Keratinocyte (primary cell): Measurements from ENCODE around the gene YPEL3. TPM values are rescaled to one million over a fixed set of nuclear protein-coding genes. Genes with fewer than 3 reads are reported as not detected.
A peak's percentile ranks its signal among the peaks of the same experiment; 100 is the strongest.

Experiments
- DNase-seq: peaks from one replicate; pipeline ENCODE4 v3.0.0-alpha.2; 2011; ENCODE audit warnings: low read depth, missing footprints, low spot score
- FAIRE-seq: peaks from 2 replicates; lab custom pipeline; 2011; peaks lifted over from hg19 to GRCh38; lab: Jason Lieb, UNC
- H2AFZ ChIP-seq: 2 replicates; pipeline ENCODE4 v1.6.0; 2012; ENCODE audit warnings: low read length, control low read depth, inconsistent platforms; ENCODE audit not compliant: control insufficient read depth
- H3K27ac ChIP-seq: 2 replicates; pipeline ENCODE4 v1.5.1; 2011; ENCODE audit warnings: low read length; ENCODE audit not compliant: control insufficient read depth, insufficient read depth
- H3K27me3 ChIP-seq: 3 replicates; pipeline ENCODE4 v1.6.0; 2011; ENCODE audit warnings: low read length; ENCODE audit not compliant: control insufficient read depth, insufficient read depth; ENCODE audit errors: extremely low read depth
- H3K36me3 ChIP-seq, 2 experiments: 2 replicates in 1 of 2; 3 replicates in 1 of 2; pipeline ENCODE4 v1.5.1; 2011; ENCODE audit warnings: low read length in 2 of 2, mild to moderate bottlenecking in 1 of 2; ENCODE audit not compliant: control insufficient read depth in 2 of 2, insufficient read depth in 2 of 2; ENCODE audit errors: extremely low read depth in 1 of 2
- H3K4me1 ChIP-seq: 3 replicates; pipeline ENCODE4 v1.5.1; 2011; ENCODE audit warnings: low read length; ENCODE audit not compliant: control insufficient read depth, insufficient read depth; ENCODE audit errors: extremely low read depth
- H3K4me2 ChIP-seq: 3 replicates; pipeline ENCODE4 v1.6.0; 2011; ENCODE audit warnings: low read depth, low read length; ENCODE audit not compliant: control insufficient read depth, insufficient read depth; ENCODE audit errors: extremely low read depth
- H3K4me3 ChIP-seq, 3 experiments: fragments of 200-600 bp in 1 of 3; sonication (generic) in 1 of 3; 2 replicates in 2 of 3; 3 replicates in 1 of 3; pipeline ENCODE4 v1.5.1; 2011 to 2016; ENCODE audit warnings: low read length in 3 of 3, mild to moderate bottlenecking in 3 of 3, control low read depth in 2 of 3, inconsistent platforms in 1 of 3, low read depth in 1 of 3, mixed read lengths in 1 of 3, mixed run types in 1 of 3, moderate library complexity in 1 of 3; ENCODE audit not compliant: control insufficient read depth in 2 of 3, insufficient read depth in 2 of 3; ENCODE audit errors: extremely low read depth in 1 of 3
- H3K79me2 ChIP-seq: 2 replicates; pipeline ENCODE4 v1.6.0; 2012; ENCODE audit warnings: low read length; ENCODE audit not compliant: control insufficient read depth, insufficient read depth
- H3K9ac ChIP-seq: 3 replicates; pipeline ENCODE4 v1.6.0; 2011; ENCODE audit warnings: low read length; ENCODE audit not compliant: control insufficient read depth, insufficient read depth; ENCODE audit errors: extremely low read depth
- H3K9me1 ChIP-seq: 3 replicates; pipeline ENCODE4 v1.6.0; 2011; ENCODE audit warnings: low read length; ENCODE audit not compliant: control insufficient read depth, insufficient read depth; ENCODE audit errors: extremely low read depth
- H3K9me3 ChIP-seq: 2 replicates; pipeline ENCODE4 v1.5.1; 2012; ENCODE audit warnings: low read depth, low read length; ENCODE audit not compliant: control insufficient read depth
- H4K20me1 ChIP-seq: 3 replicates; pipeline ENCODE4 v1.6.0; 2011; ENCODE audit warnings: low read length; ENCODE audit not compliant: control insufficient read depth, insufficient read depth; ENCODE audit errors: extremely low read depth
- EZH2 ChIP-seq: IDR thresholded peaks from one replicate; pipeline ENCODE4 v1.6.1; 2012; ENCODE audit warnings: inconsistent platforms, mild to moderate bottlenecking, low read length, moderate library complexity
- dilution Hi-C: fragments of 300-500 bp; cut with MboI; formaldehyde crosslinking; loops from one replicate; pipeline ENCODE4 v1.7.0; 2020; ENCODE audit warnings: low sequenced_read_pairs; ENCODE audit not compliant: extremely low pct_ligation_motif_present
- polyA plus RNA-seq, 5 experiments: library from polyadenylated mRNA; depleted of rRNA in 3 of 5; stranded (reverse) in 3 of 5; stranded (forward) in 1 of 5; unstranded in 1 of 5; fragments of >200 nt; gene quantifications; 1 replicate in 1 of 5; 2 replicates in 3 of 5; 3 replicates in 1 of 5; pipeline versions ENCODE4 v1.2.1 to v1.2.3, GENCODE V29; 2011 to 2012; ENCODE audit warnings: missing spikeins in 2 of 5, low read depth in 1 of 5, low replicate concordance in 1 of 5
- TF ChIP-seq, protein P1 (sequence below), 3 experiments: IDR thresholded peaks in 1 of 3; conservative IDR thresholded peaks in 1 of 3; optimal IDR thresholded peaks in 1 of 3; 2 replicates in 2 of 3; 3 replicates in 1 of 3; pipeline versions ENCODE3 to v1.5.1; 2011; ENCODE audit warnings: low read length in 3 of 3, mild to moderate bottlenecking in 3 of 3, moderate library complexity in 2 of 3, control low read depth in 1 of 3, inconsistent platforms in 1 of 3; ENCODE audit not compliant: insufficient read depth in 2 of 3; ENCODE audit errors: extremely low read depth in 1 of 3

Gene YPEL3
- polyA plus RNA-seq, 1 donor (not counting 4 experiments of a cell fraction or from before 2014, with no cell fraction given) = 13.5 TPM

DNA sequence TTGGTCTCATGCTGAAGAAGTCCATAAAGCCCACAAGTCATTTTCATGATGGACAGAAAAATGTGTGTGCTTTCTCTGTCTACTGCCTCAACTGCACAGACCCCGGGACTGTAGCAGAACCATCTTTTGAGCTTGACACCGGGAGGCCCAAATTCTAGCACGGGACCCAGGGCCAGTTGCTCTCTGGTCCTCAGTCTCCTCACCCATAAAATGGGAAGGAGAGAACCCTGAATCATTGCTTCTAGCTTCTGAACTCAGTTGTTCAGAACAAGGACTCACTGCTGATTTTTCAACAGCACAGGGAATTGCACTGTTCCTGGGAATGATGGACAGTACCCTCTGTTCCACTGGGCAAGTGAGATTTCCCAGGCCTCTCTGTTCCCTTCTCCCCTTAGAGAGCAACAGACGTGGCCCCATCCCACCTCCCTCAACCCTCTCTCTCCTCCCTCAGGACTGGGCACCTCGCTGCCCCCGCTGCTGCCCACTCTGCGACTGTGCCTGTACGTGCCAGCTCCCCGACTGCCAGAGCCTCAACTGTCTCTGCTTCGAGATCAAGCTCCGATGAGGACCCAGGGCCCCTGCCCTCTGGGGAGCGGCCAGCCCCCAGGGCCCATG is 32.6 kb downstream of the YPEL3 start:
- dilution Hi-C loops = no loop called here
- no peaks in the 10 kb centered on the region for H3K9me1 ChIP-seq
- FAIRE-seq (no peak), DNase-seq (no peak)
- H3K9me3 ChIP-seq = no peaks in the 10 kb centered on the region
- peak overlapping the region; percentile 92 for H3K27ac ChIP-seq
- no peak overlapping the region for H2AFZ ChIP-seq
- H3K4me3 ChIP-seq = peak overlapping the region; percentile 81 to 87 (median 83)
- H3K36me3 ChIP-seq = peaks cover 14 to 18% of the 10 kb centered on the region in 2 experiments
- TF ChIP-seq EZH2 = no peak
- TF ChIP-seq, protein P1, sequence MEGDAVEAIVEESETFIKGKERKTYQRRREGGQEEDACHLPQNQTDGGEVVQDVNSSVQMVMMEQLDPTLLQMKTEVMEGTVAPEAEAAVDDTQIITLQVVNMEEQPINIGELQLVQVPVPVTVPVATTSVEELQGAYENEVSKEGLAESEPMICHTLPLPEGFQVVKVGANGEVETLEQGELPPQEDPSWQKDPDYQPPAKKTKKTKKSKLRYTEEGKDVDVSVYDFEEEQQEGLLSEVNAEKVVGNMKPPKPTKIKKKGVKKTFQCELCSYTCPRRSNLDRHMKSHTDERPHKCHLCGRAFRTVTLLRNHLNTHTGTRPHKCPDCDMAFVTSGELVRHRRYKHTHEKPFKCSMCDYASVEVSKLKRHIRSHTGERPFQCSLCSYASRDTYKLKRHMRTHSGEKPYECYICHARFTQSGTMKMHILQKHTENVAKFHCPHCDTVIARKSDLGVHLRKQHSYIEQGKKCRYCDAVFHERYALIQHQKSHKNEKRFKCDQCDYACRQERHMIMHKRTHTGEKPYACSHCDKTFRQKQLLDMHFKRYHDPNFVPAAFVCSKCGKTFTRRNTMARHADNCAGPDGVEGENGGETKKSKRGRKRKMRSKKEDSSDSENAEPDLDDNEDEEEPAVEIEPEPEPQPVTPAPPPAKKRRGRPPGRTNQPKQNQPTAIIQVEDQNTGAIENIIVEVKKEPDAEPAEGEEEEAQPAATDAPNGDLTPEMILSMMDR (optimal IDR thresholded peaks at IDR 0.05 in 1 of 3, IDR thresholded peaks at IDR 0.05 in 1 of 3, conservative IDR thresholded peaks at IDR 0.05 in 1 of 3; ENCODE audit: extremely low read depth in 1 of 3, insufficient read depth in 2 of 3, low read length in 3 of 3) = no peak
- H4K20me1 ChIP-seq = peaks cover 21% of the 10 kb centered on the region
- peaks cover 28% of the 10 kb centered on the region for H3K4me1 ChIP-seq
- H3K79me2 ChIP-seq = peaks cover 32% of the 10 kb centered on the region
- H3K4me2 ChIP-seq = peak overlapping the region; percentile 96
- no peaks in the 10 kb centered on the region for H3K27me3 ChIP-seq
- peak overlapping the region; percentile 95 for H3K9ac ChIP-seq

DNA sequence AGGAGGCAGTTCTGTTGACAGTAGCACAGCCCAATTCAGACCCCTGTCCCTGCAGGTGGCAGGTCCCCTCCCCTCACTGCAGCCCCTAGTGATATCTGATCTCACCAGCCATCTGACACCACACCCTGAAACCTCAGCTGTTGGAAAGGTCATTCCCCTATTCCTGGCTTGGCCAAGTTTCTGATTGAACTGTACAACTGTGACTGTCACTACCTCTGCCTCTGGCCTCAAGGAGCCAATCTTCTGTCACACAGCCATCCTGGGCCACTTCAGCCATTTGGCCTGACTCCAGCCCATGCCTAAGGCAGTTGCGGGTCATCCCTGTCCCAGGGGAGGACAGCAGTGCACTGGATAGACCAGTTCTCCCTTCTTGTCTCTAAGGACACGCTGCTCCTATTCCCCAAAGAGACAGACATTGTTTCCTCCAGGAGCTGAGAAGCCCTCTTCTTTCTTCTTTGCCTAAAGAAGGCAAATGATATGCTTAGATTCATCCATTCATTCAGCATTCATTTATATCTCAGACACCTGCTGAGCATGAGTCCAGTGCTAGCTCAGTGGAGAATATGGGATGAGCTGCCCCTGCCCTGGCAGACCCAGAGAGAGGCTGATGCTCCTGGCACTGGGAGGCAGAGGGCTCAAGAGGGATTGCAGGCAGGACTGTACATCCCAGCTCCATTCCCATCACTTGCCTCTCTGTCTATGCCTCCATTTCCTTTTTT is 35.0 kb downstream of the YPEL3 start:
- Histone ChIP-seq H3K27ac (no peak overlapping the region), H4K20me1 (peaks cover under 1% of the 10 kb centered on the region), H3K9me1 (no peaks in the 10 kb centered on the region), H3K9ac (no peak overlapping the region), H3K4me2 (no peak overlapping the region), H3K79me2 (peaks cover 10% of the 10 kb centered on the region), H3K4me1 (peaks cover 13% of the 10 kb centered on the region), H3K4me3 (no peak overlapping the region), H3K9me3 (no peaks in the 10 kb centered on the region), H3K36me3 (peaks cover 0 to 4% of the 10 kb centered on the region in 2 experiments), H3K27me3 (no peaks in the 10 kb centered on the region), H2AFZ (no peak overlapping the region)
- dilution Hi-C loops = no loop called here
- DNase-seq (no peak), FAIRE-seq (no peak)
- TF ChIP-seq EZH2 = no peak
- TF ChIP-seq, protein P1 (optimal IDR thresholded peaks at IDR 0.05 in 1 of 3, IDR thresholded peaks at IDR 0.05 in 1 of 3, conservative IDR thresholded peaks at IDR 0.05 in 1 of 3; ENCODE audit: extremely low read depth in 1 of 3, insufficient read depth in 2 of 3, low read length in 3 of 3) = no peak
